Colonic mucosa (tissue), 4 donors: ENCODE results near the gene TJP2. TPM values are rescaled to one million over a fixed set of nuclear protein-coding genes. Genes with fewer than 3 reads are reported as not detected.

Experiments
- DNase-seq: peaks from one replicate; pipeline ENCODE4 v3.0.0-alpha.2; 2020
- H3K27ac ChIP-seq: fragments of 200-600 bp; one replicate; pipeline ENCODE4 v1.8.0; 2021
- H3K27me3 ChIP-seq: fragments of 200-600 bp; one replicate; pipeline ENCODE4 v1.8.0; 2021
- H3K36me3 ChIP-seq: fragments of 200-600 bp; one replicate; pipeline ENCODE4 v1.8.0; 2021
- H3K4me1 ChIP-seq: fragments of 200-600 bp; one replicate; pipeline ENCODE4 v1.8.0; 2021; ENCODE audit warnings: mild to moderate bottlenecking
- H3K4me3 ChIP-seq: fragments of 200-600 bp; one replicate; pipeline ENCODE4 v1.8.0; 2021
- H3K9ac ChIP-seq, 2 donors: one replicate each; pipeline ENCODE4 v1.7.0; 2013; ENCODE audit warnings: control low read depth in 2 of 2, low read depth in 2 of 2, low read length in 2 of 2
- H3K9me3 ChIP-seq: fragments of 200-600 bp; one replicate; pipeline ENCODE4 v1.8.0; 2021
- intact Hi-C: fragments of 100-400 bp; cut with DNase I; formaldehyde crosslinking; loops from one replicate; pipeline ENCODE4 v1.14.1; 2022
- total RNA-seq, 2 donors: library from RNA; stranded (reverse); fragmentation: NEBNext Ultra II Directional in 1 of 2; extraction: Animal tissue kit (Norgen Biotek cat#: 25700) in 1 of 2; gene quantifications; one replicate each; pipeline ENCODE4 v1.2.1, GENCODE V29; 2021
- TF ChIP-seq, protein P1 (sequence below): fragments of 200-600 bp; IDR thresholded peaks from one replicate; pipeline ENCODE4 v1.8.0; 2022; ENCODE audit warnings: antibody characterized with exemption, mild to moderate bottlenecking
- donor health status: healthy.
- donor health status: DM: no; HTN: no; CAD: no.
- donor health status: DM: no; HTN: no; CAD: no.

Gene TJP2
- total RNA-seq, 2 donors from 2014 or later: 133 to 174 TPM

- Histone ChIP-seq H3K9me3 (no peaks in the 10 kb centered on the region), H3K4me3 (no peak overlapping the region), H3K36me3 (peaks cover 9% of the 10 kb centered on the region), H3K9ac (no peak overlapping the region), H3K27ac (no peak overlapping the region), H3K27me3 (no peaks in the 10 kb centered on the region), H3K4me1 (no peaks in the 10 kb centered on the region)
- no peak for DNase-seq
- intact Hi-C loops: no loop called here
- TF ChIP-seq, protein P1, sequence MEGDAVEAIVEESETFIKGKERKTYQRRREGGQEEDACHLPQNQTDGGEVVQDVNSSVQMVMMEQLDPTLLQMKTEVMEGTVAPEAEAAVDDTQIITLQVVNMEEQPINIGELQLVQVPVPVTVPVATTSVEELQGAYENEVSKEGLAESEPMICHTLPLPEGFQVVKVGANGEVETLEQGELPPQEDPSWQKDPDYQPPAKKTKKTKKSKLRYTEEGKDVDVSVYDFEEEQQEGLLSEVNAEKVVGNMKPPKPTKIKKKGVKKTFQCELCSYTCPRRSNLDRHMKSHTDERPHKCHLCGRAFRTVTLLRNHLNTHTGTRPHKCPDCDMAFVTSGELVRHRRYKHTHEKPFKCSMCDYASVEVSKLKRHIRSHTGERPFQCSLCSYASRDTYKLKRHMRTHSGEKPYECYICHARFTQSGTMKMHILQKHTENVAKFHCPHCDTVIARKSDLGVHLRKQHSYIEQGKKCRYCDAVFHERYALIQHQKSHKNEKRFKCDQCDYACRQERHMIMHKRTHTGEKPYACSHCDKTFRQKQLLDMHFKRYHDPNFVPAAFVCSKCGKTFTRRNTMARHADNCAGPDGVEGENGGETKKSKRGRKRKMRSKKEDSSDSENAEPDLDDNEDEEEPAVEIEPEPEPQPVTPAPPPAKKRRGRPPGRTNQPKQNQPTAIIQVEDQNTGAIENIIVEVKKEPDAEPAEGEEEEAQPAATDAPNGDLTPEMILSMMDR: no peak
These were observed 63.7 kb downstream of the TJP2 start for GRCh38 chr9:69237702-69238295.

DNA sequence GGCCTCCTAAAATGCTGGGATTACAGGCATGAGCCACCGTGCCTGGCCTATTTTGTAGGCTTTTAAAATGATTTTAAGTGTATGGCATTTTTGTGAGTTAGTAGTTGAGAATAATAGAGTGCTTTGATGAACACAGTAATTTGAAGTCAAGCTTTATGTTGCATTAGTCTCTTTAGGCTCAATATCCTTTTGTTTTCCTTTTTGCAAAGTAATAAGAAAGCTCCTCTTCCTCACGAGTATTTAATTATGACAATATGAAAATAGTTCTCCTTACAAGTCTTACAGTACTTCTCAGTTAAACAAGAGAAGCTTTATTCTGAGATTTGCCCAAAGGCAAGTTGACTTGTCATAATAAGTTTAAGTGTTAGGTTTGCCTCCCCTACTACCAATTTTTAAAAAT lies 69.0 kb downstream of the TJP2 start:
- intact Hi-C loops: no loop called here
- no peaks in the 10 kb centered on the region for H3K9me3 ChIP-seq
- no peak overlapping the region for H3K27ac ChIP-seq
- TF ChIP-seq, protein P1: no peak
- no peaks in the 10 kb centered on the region for H3K4me1 ChIP-seq
- H3K36me3 ChIP-seq: peaks cover 5% of the 10 kb centered on the region
- no peak overlapping the region for H3K4me3 ChIP-seq
- DNase-seq: no peak
- H3K27me3 ChIP-seq: no peaks in the 10 kb centered on the region
- no peak overlapping the region for H3K9ac ChIP-seq

- H3K4me3 ChIP-seq: no peak overlapping the region
- H3K4me1 ChIP-seq: no peaks in the 10 kb centered on the region
- DNase-seq: no peak
- no peaks in the 10 kb centered on the region for H3K27me3 ChIP-seq
- H3K9ac ChIP-seq: no peak overlapping the region
- intact Hi-C loops: no loop called here
- H3K36me3 ChIP-seq: peaks cover 5% of the 10 kb centered on the region
- TF ChIP-seq, protein P1: no peak
- no peak overlapping the region for H3K27ac ChIP-seq
- H3K9me3 ChIP-seq: no peaks in the 10 kb centered on the region
These were observed 72.6 kb downstream of the TJP2 start for GRCh38 chr9:69246629-69247028.

GRCh38 chr9:69248005-69248404 lies 73.9 kb downstream of the TJP2 start:
- no peaks in the 10 kb centered on the region for H3K27me3 ChIP-seq
- H3K4me1 ChIP-seq: no peaks in the 10 kb centered on the region
- TF ChIP-seq, protein P1: no peak
- H3K9ac ChIP-seq: no peak overlapping the region
- peaks cover 5% of the 10 kb centered on the region for H3K36me3 ChIP-seq
- intact Hi-C loops: no loop called here
- no peak for DNase-seq
- H3K27ac ChIP-seq: no peak overlapping the region
- no peaks in the 10 kb centered on the region for H3K9me3 ChIP-seq
- no peak overlapping the region for H3K4me3 ChIP-seq

DNA sequence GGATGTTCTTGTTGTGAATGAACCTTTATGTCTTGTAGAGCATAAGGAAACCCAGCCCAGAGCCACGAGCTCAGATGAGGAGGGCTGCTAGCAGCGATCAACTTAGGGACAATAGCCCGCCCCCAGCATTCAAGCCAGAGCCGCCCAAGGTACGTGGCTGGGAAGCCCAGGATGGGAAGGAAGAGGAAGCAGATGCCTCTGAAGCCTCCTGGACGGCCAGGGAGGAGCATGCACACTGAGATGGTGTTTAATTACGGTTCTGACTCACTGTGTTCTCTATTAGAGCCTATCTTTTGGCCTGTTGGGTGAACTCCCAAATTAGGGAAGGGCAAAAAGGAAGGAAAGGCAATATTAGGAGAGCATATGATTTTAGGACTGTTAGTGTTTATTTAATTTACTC lies 75.3 kb downstream of the TJP2 start:
- Histone ChIP-seq H3K4me3 (no peak overlapping the region), H3K9me3 (no peaks in the 10 kb centered on the region), H3K4me1 (no peaks in the 10 kb centered on the region), H3K27me3 (no peaks in the 10 kb centered on the region), H3K9ac (no peak overlapping the region), H3K36me3 (peaks cover 5% of the 10 kb centered on the region), H3K27ac (no peak overlapping the region)
- intact Hi-C loops: no loop called here
- DNase-seq: no peak
- TF ChIP-seq, protein P1: no peak
